ENCODE measurements around the gene TSNAXIP1.
A peak's percentile ranks its signal among the peaks of the same experiment; 100 is the strongest.

Gene TSNAXIP1

DNA sequence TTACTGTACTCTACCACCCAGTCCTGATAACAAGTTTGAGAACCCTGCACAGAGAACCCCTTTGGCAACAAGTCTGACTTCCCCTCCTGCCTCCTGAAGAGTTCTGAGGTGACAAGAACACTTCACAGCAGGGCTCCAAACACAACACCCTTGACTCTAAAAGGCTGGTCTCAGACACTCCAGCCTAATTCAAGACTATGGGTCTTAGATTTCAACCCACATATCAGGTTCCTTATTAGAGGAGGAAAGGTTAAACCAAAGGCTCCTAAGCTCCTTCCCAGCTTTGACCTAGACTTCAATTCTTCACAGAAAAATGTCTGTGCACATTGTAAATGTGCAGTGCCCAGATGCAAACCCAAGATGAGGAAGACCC is 23.4 kb upstream of the TSNAXIP1 start:
- no peak for DNase-seq (ENCODE audit: low spot score)

DNA sequence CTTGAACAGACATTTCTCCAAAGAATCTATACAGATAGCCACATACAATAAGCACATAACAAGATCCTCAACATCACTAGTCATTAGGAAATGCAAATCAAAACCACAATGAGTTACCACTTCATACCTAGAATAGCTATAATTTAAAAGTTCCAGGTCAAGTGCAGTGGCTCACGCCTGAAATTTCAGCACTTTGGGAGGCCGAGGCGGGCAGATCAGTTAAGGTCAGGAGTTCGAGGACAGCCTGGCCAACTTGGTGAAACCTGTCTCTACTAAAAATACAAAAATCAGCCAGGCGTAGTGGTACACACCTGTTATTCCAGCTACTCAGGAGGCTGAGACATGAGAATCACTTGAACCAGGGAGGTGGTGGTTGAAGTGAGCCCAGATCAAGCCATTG is 20.2 kb upstream of the TSNAXIP1 start:
- no peak for DNase-seq (ENCODE audit: low spot score)

DNA sequence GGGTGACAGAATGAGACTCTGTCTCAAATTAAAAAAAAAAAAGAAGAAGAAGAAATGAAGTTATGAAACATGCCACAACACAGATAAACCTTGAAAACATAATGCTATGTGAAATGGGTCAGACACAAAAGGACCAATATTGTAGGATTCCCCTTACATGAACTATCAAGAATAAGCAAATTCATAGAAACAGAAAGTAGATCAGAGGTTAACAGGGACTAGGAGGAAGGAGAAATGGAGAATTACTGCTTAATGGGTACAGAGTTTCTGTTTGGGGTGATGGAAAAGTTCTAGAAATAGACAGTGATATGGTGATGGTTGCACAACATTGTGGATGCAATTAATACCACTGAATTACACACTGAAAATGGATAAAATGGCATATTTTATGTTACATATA is 16.6 kb upstream of the TSNAXIP1 start:
- DNase-seq (ENCODE audit: low spot score), result no peak

GRCh38 chr16:67796099-67796718 is 10.5 kb upstream of the TSNAXIP1 start:
- DNase-seq (ENCODE audit: low spot score), result no peak

DNA sequence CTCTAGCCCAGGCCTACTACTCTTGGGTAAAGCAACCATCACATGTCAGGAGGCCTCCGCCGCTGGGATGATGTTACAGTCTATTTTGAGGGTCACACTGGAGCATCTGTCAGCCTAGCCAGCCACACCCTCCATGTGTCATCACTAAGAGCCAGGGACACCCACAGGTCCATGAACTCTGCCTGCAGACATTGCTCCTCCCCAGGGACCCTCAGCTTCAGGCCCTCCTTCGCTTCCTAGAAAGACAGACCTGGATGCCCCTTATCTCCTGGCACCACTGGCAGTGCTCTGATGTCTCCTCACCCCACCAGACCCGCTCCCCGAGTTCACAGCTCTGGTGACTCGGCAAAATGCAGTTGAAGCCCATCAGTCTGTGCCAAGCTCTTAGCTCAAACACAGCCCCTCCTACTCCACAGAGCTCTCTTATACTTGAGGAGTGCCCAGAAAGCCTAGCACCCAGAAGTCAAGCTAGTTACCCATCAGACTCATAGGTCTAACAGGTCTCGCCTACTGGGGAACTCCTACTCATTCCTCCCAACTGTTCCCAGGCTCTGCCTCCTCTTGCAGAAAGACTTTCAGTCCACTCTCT is 6.3 kb upstream of the TSNAXIP1 start:
- no peak for DNase-seq (ENCODE audit: low spot score)

- DNase-seq (ENCODE audit: low spot score), result no peak
Measured at GRCh38 chr16:67801241-67801640, 5.4 kb upstream of the TSNAXIP1 start.

- no peak for DNase-seq (ENCODE audit: low spot score)
Measured at GRCh38 chr16:67801883-67802282, 4.8 kb upstream of the TSNAXIP1 start.

- no peak for DNase-seq (ENCODE audit: low spot score)
Measured at GRCh38 chr16:67803894-67804293, 2.8 kb upstream of the TSNAXIP1 start.

- peak; percentile 9 for DNase-seq (ENCODE audit: low spot score)
Measured at GRCh38 chr16:67804853-67805542, 1.7 kb upstream of the TSNAXIP1 start.

DNA sequence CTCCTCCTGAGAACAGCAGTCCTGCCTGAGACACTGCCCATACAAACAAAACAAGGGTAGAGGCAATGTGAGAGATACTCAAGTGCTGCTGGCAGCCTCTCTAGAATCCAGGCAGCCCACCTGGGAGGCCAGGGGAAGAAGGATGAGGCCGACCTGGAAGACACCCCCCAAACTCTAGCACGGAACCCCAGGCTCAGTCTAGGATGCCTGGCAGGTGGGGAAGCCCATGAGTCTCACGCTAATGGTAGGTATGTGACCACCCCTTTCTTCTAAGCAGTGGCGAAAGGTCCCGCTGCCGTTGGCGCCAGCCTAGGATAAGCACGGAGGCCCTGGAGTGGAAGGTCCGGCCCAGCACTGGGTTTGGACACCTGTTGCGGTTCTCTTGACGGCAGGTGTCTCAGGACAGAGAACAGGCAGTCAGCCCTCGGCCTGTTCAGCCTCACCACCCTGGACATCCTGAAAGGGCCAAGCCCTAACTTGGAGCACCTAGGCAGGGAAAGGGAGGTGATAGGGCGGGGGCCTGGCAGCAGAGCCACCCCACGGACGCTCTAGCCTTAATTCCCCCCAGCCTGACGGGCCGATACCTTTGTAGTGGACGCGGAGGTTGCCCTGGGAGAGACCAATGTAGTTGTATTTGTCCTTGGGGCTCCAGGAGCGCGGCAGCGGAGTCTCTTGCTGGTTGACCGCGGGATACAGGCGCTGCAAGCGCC is 816 bp upstream of the TSNAXIP1 start:
- no peak for DNase-seq (ENCODE audit: low spot score)

DNA sequence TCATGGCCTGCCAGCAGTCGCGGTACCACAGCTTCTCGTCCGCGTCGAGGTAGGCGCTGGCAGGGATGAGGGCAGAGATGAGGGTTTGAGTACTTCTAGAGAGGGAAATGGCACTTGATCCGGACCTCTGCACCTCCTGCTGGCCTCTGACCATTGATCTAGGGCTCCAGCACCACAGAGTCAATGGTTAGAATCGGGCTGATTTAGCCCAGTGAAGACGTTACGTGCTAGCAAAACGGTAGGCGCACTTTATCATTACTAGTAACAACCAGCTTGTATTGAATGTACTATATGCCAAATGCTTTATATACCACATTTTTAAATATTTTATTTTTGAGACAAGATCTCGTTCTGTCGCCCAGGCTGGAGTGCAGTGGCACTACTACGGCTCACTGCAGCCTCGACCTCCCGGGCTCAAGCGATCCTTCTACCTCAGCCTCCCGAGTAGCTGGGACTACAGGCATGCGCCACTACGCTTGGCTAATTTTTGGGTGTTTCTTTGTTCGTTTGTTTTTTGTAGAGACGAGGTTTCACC is 526 bp downstream of the TSNAXIP1 start:
- DNase-seq (ENCODE audit: low spot score), result no peak

GRCh38 chr16:67811899-67812298 is 5.2 kb downstream of the TSNAXIP1 start:
- no peak for DNase-seq (ENCODE audit: low spot score)

DNA sequence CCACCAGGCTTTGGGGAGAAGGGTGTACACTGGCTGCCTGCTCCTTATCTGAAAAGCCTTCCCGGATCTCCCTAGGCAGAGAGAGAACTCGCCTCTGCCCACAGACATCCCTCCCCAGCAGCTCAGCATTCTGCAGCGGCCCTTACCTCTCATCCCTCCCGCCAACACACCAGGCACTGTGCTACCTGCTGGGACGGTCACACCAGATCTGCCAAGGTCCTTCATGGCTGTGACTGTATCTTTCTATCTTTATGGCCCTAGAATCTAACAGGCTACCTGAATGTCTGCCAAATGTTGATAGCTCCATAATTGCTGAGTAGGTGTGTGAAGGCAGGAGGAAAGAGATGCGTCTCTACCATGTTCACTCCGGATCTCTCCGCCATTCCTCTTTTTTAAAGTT is 7.9 kb downstream of the TSNAXIP1 start:
- DNase-seq (ENCODE audit: low spot score), result no peak

- no peak for DNase-seq (ENCODE audit: low spot score)
Measured at GRCh38 chr16:67820608-67821259, 14.0 kb downstream of the TSNAXIP1 start.

- DNase-seq (ENCODE audit: low spot score), result no peak
Measured at GRCh38 chr16:67822511-67822910, 15.8 kb downstream of the TSNAXIP1 start.

- no peak for DNase-seq (ENCODE audit: low spot score)
Measured at GRCh38 chr16:67825119-67825518, 18.4 kb downstream of the TSNAXIP1 start.

DNA sequence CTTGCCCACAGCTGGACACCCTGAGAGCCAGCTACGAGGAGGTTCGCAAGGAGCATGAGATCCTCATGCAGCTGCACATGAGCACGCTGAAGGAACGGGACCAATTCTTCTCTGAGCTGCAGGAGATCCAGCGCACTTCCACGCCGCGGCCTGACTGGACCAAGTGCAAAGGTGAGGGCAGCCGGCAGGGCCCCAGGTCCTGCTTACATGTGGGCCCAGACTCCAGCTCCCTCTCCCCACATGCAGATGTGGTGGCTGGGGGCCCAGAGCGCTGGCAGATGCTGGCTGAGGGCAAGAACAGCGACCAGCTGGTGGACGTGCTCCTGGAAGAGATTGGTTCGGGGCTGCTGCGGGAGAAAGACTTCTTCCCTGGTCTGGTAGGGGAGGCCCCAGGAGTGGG is 19.2 kb downstream of the TSNAXIP1 start:
- no peak for DNase-seq (ENCODE audit: low spot score)

DNA sequence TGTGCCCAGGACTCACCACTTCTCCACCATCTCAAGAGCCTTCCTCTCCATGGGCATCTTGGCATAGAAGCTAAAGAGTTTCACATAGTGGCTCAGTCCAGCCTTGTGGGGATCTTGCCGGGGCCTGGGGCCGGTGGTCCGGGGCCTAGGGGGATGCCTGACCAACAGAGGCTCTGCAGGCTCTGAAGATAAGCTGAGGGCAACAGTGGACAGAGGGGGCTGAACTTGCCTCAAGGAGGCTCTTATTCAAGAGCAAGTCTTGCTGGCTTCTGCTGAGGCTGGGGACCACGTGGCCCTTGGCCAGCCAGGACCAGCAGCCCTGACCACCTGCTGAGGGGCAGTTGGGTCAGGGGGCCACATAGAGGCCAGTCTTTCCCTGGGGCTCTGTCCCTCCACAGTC is 22.0 kb downstream of the TSNAXIP1 start:
- DNase-seq (ENCODE audit: low spot score), result no peak

DNA sequence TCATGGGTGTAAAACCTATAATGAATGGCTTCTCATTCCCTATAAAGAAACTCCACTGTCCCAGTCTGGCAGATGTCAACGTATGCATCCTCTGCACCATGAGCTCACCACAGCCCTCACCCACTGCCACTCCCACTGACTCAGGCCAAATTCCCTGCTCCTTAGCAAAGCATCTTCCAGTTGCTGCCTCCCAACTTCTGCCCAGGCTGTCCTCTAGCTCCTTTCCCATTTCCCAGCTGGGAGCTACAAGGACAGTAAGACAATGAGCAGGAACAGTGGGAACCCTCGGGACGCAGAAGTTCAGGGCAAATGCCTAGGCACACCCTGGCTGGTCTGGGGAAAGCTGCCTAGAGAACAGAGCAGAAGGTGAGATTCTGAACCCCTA is 26.3 kb downstream of the TSNAXIP1 start:
- peak; percentile 18 for DNase-seq (ENCODE audit: low spot score)

DNA sequence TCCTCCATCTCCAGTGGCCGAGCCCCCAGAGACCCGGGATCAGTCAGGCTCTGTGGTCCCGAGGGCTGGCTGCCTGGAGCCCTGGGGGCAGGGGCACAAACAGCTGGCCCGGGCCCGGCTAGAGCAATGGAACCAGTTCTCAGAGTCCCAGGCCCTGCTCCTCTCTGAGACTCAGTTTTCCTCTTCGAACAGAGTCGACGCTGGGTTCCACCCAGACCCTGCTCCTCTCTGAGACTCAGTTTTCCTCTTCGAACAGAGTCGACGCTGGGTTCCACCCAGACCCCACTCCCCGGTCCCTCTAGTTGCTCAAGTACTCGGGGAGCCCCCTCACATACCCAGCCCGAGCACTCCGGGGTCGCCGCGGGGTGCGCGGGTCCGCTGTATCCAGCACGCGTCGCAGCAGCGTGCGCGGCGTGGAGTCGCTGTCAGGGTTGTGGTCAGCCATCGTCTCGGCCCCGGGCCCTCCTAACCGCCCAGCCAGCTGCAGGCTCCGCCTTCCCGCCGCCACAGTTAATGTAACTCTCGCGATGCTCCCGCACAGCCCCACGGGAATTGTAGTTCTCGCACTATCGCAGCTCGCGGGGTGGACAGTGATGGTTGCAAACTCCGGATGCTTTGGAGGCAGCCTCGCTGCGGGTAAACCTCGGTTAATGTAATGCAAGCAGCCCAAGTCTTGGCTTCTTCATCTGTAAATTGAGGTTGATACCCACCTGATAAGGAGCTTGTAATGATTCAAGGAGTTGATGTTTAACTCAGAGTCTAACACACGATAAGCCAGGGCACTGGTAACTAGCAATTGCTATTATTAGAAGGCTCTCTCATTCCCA is 26.9 kb downstream of the TSNAXIP1 start:
- peak; percentile 82 for DNase-seq (ENCODE audit: low spot score)

GRCh38 chr16:67834242-67834614 is 27.5 kb downstream of the TSNAXIP1 start:
- DNase-seq (ENCODE audit: low spot score), result no peak

Data from SW480 (cell line).